ENCODE data around the gene NDRG2.
A peak's percentile ranks its signal among the peaks of the same experiment; 100 is the strongest.

NDRG2 gene

DNA sequence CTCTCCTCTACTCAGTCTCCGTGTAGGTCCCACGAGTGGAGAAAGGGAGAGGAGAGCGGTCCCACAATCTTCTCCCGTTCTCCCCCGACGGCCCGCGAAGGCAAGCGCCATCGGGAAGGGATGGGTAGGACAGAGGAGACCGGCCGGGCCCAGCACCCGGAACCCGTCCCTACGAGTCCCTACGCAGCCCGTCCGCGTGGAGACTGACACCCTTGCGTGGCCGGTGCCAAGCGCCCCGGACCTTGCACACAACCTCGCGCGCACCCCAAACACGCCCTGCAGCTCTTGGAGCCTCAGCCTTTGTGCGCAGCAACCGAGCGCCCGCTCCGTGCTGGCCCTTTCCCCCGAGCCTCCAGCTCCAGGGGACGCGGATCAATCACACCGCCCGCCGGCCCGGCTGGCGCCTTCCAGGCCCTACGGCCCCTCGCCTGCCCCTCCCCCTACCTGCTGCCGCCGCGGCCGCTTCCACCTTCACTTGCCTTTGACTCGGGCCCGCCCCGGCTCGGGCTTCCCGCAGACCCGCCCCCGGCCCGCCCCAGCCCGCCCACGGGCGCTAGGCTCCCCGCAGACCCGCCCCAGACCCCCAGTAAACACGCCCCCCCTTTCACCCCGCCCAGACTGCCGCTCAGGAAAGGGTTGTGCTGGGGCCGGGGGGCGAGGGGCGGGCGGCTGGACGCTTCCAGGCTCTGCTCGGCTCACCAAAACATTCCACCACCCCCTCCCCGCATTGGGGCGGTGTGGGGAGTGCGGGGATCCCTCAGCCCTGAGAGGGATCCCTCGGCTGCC, at the start of gene NDRG2:
Gene NDRG2 (minus strand): TSS at position 477 of the 786 bp plus-strand sequence. CDS start 1,746 bp downstream, outside the sequence.
- peak; percentile 32 to 53 for DNase-seq (ENCODE audit: low read depth in 2 of 2, low spot score in 1 of 2)

DNA sequence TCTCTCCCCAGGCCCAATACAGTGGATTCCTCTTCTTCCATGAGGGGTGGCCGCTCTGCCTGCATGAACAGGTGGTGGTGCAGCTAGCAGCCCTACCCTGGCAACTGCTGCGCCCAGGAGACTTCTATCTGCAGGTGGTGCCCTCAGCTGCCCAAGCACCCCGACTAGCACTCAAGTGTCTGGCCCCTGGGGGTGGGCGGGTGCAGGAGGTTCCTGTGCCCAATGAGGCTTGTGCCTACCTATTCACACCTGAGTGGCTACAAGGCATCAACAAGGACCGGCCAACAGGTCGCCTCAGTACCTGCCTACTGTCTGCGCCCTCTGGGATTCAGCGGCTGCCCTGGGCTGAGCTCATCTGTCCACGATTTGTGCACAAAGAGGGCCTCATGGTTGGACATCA, 49.1 kb upstream of the NDRG2 start:
- no peak for DNase-seq (ENCODE audit: low read depth in 2 of 2, low spot score in 1 of 2)

DNA sequence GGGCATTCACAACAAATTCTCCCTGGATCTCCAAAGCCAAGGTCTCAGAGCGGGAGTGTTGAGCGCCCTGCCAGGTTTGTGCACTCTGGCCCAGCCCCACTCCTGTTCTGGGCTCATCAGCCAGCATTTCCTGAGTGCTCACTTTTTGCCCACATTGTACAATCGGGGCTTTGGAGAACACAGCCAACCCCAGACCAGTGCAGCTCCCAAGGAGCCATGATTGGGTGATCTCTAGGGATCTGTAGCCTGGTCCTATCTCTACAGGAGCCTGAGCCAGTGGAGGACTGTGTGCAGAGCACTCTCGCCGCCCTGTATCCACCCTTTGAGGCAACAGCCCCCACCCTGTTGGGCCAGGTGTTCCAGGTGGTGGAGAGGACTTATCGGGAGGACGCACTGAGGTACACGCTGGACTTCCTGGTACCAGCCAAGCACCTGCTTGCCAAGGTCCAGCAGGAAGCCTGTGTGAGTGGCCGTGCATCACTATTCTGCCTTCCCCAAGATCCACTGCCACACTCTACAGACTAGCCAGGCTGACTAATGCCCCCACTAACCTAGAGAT, 48.0 kb upstream of the NDRG2 start:
- no peak for DNase-seq (ENCODE audit: low read depth in 2 of 2, low spot score in 1 of 2)

DNA sequence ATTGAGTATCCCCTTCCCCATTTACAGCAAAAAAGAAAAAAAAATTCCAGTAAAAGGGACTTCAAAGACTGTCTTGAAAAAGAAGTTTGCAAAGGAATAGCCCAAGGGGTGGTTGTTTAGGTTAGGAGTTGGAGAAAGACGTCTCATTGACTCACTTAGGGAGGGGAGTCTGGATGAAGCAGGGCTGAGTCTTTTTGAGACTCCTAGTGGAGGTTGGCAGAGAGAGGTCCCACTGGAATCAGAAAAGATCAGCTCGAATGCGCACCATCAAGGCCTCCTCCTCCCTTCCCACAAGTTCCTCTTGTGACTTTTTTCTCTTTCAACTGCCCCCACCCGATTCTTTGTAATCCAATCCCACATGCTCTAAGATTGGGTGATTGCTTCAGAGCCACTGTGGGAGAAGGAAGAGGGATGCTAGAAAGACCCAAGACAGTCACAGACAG, 47.2 kb upstream of the NDRG2 start:
- DNase-seq (ENCODE audit: low read depth in 2 of 2, low spot score in 1 of 2) = no peak

DNA sequence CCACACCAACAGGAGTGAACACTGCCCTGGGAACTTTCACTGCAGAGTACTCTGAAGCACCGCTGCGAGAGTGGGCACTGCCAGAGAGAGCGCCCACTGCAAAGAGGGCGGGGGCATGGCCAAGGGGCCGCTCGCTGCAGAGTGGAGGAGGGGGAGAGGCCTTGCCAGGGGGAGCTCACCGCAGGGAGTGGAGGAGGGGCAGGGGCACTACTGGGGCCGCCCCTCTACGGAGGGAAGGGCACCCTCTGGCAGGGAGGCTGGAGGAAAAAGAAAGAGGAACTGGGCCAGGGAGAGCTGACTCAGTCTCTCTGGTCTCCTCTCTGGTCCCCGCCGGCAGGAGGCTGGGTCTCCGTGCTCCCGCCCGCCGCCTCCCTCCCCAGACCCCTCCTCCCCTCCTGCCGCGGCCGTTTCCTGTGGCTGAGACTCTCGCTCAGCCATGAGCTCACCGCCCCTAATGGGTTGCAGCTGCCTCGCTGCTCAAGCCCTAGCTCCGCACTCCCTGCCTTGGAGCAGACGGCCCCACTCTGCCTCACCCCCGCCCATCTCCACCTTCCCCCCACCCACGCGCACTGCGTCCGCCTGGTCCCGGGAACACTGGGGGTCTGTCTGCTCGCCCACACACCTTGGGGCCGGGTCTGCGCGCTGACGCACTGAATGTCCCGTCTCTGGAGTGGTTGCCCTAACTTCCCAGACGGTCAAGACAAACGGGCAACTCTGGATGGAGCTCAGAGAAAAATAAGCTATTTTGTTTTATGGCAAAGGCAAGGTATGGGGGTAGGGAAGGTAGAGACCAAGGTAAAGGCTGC, 46.6 kb upstream of the NDRG2 start:
- DNase-seq (ENCODE audit: low read depth in 2 of 2, low spot score in 1 of 2) = no peak

DNA sequence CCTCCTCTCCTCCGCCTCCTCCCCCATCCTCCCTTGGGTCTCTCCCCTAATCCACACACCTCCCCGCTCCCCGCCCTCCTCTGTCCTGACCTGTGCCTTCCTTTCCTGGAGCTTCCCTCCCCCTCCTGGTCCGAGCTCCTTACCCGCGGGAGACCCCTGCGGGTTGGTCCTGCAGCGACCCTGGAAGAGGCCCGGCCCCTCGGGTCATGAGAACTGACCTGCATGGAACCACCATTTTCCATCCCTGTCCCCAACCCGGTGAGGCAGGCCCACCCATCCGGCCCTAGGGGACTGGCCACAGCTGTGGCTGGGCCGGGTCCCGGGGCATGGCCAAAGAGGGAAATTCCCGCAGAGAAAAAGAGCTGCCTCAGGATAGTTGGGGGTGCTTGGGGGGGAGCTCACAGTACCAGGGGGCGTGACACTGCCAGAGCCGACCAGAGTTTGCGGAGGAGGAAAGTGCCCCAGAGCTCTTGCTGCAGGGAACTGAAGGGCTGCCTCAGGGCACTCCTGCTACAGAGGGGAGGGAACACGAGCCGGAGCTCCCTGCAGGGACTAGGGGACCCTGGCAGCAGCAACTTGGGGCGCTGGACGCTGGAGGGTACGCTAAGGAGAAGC, 45.9 kb upstream of the NDRG2 start:
- no peak for DNase-seq (ENCODE audit: low read depth in 2 of 2, low spot score in 1 of 2)

DNA sequence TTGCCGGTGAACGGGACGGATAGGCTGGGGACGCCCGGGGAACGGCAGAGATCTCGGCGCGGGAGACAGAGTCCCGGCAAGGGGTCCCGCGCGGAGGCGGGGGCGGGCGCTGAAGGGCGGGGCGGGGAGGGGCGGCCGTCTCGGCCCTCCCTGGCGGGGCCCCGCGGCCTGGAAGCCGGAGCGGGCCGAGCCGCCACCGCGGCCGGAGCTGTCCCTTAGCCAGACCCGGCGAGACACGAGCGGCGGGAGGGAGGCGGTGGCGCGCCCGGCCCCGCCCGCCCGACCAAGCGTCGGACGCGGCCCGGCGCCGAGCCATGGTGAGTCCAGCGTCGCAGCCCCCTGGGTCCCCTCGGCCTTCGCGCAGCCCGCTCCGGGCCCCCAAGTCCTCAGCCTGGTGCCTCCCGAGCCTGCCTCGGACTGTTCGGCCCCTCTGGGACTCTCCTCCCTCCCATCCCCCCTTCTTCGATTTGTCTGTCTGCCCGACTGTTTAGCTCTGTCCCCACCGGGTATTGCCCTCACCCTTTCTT, 45.3 kb upstream of the NDRG2 start, which contains the start of gene ARHGEF40:
Gene ARHGEF40 (plus strand): TSS at position 222 of the 527 bp plus-strand sequence. CDS start 93 bp downstream, at position 315.
- DNase-seq (ENCODE audit: low read depth in 2 of 2, low spot score in 1 of 2) = no peak

DNA sequence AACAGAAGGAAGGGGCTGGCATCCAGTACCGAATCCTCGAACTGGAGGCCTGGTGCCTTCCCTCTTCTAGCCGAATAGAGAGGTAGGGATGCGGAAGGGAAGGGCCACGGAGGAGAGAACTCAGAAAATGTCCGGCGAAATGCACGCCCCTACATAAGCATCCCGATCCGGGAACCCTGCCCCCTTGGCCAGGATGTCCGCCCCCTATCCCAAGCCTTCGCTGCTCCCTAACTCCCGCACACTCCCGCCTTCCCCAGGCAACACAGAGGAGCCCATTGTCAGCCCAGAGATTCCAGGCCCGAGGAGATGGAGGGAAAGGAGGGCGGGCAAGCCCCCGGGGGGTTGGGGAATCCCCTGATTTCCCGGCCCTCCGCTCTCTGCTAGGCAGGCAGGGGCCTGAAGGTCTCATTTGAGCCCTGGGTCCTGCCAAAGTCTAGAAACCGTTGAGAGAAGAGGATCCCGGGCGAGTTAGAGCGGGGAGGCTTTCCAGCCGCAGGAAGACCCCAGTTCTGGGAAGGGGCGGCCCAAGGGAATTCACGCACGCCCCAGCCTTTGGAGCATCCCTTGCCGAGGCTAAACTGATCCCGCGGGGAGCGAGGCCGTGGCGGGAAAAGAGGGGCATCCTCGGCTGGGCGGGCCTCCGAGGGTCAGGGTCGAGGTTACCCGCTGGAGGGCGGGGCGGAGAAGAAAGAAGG, 44.7 kb upstream of the NDRG2 start:
- no peak for DNase-seq (ENCODE audit: low read depth in 2 of 2, low spot score in 1 of 2)

DNA sequence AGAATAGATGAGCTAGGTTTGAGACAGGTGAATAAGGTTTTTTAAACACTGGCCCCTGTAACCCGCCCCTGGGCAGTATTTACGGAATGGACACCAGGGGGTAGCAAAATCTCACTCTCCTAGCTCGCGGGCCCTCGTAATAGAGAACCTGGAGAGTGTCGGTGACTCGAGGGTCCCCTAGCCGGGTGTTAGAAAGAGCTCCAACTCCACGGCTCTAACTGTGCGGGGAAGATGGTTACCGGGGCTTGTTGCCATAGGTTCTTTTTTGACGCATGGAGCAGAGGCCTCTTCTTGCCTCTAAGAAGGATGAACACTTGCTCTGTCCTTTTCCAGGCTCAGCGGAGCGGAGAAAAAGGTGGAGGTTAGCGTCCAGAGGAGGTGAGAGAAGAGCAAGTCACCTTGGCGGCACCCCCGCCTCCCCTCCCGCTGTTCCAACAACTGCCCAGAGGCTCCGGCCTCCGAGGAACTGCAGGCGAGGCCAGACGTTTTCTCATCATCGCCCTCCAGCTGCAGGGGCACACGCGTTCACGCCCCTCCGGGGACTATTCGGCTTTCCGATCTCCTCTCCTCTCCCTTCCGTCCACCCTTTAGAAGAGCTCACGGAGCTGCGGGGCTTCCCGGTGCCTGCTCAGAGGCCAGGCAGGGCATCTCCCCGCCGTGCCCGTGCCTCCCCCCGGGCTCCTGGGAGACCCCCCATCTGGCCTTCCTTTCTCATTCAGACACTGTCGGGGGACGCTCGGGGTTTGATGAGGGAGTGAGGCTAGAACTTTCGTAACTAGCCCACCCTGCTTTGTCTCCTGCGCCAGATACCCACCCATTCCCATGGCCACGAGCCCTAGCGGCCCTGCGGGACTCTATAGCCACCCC, 43.9 kb upstream of the NDRG2 start:
- no peak for DNase-seq (ENCODE audit: low read depth in 2 of 2, low spot score in 1 of 2)

DNA sequence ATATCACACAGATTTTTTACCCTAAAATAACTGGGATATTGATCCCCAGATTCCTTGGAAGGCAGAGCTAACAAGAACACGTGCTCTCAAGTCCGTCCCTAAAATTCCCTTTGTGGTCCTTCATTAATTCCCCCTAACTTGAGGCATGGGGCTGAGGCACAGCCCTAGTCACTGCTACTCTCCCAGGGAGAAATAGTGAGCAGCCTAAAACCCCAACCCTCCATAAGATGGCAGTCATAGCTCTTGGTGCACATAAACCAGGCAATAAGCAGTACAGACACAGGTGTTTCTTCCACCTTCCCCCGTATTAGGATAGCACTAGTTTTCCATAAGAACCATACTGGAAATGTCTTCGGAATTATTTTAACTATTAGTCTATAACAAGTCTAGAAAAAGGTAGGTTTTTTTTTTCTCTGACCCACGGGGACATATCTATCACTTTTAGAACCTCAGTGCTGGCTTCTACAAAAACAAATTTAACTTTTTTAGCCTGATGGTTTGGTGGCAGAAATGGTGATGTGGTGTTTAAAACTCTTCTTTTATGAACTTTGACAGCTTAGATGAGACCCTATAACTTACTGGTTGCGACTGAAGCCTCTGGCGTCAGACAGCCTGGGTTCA, 42.1 kb upstream of the NDRG2 start:
- DNase-seq (ENCODE audit: low read depth in 2 of 2, low spot score in 1 of 2) = no peak

DNA sequence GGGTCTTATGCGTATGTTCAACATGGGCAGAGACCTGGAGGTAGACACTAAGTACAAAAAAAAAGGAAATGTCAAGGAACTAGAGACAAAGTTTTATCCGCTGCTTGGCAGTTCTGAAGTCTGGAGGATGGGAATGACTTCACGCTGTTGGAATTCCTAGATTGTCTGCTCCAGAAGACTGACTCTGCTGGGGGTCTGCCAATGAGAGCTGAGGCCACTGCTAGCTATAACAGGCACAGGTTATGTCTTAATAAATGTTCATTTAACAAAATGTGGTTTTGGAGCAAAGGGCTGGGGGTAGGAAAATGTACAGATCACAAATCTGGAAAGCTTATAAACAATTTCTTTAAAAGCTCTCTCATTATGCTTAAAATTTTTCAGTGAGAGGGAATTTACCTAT, 38.6 kb upstream of the NDRG2 start:
- no peak for DNase-seq (ENCODE audit: low read depth in 2 of 2, low spot score in 1 of 2)

DNA sequence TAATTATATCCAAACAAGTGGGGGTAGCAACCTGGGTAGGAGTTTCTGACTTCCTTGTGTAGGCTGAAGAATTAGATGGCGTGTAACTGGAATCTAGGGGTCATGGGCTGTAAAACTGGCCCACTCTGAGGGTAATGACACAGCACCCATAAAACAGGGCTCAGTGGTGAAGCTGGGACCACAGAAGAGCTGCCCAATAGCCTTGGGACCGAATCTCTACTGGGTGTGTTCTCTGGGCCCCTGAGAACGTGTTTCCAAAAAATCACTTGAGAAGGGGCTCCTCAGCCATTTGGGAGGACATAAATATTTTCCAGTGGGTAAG, 36.4 kb upstream of the NDRG2 start:
- no peak for DNase-seq (ENCODE audit: low read depth in 2 of 2, low spot score in 1 of 2)

DNA sequence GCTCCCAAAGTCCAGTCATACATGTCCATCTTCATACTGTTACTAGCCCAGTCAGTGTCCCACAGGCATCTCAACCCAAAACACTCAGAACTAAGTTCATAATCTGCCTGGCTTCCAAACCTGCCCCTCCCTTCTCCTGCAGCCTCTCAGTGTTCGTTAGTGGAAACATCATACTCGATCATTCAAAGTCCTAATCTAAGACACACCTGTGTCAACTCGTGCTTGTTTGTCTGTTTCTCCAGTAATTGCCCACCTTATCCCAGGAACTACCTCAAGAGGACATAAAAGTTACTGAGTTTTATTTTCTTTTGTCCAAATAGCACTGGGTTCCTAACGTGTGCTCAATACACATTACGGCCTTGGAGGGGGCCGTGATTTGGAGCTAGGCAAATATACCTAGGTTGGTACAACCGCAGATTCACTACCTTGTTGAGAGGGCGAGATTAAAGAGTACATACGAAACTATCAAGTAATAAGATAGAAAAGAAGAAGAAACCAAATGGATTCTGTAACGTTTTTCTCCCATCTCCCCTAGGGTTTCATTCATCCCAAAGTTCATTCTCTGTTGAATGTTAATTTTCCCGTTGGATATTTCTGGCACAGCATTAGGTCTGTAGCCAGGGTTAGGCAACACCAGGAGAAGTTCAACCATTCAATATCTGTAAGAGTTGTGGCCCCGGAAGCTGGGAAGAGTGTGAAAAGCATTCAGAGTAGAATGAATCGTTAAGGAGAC, 35.9 kb upstream of the NDRG2 start:
- no peak for DNase-seq (ENCODE audit: low read depth in 2 of 2, low spot score in 1 of 2)

DNA sequence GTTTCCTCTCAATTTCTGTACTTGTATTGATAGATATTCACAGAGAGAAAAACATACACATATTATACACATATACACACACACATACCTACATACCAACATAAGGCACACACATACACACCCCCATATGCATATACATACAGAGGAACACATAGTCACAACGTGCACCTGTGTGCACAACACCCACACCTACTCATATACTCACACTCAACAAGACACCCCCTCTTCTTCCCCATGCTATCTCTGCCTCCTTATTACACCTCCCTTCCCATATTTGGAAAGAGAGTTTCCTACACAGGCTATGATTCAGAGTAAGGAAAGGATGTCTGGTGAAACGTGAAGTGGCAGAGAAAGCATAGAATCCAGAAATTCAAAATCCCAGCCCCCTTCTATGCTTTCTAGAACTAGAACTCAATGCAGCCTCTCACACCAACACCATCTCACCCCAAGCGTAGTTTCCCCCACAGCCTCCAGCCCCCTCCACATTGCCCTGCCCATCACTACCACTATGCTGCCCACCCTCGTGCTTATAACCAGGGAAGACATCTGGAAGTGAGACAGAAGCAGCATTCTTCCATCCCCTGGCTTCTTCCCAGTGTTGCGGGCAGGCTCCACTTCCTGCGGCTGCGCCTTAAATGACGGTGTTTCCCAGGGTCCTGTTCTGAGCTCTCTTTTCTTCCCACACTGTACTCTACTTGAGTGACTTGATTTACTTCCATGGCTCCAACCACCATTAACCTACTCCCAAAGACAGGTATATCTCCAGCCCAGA, 35.2 kb upstream of the NDRG2 start:
- no peak for DNase-seq (ENCODE audit: low read depth in 2 of 2, low spot score in 1 of 2)

DNA sequence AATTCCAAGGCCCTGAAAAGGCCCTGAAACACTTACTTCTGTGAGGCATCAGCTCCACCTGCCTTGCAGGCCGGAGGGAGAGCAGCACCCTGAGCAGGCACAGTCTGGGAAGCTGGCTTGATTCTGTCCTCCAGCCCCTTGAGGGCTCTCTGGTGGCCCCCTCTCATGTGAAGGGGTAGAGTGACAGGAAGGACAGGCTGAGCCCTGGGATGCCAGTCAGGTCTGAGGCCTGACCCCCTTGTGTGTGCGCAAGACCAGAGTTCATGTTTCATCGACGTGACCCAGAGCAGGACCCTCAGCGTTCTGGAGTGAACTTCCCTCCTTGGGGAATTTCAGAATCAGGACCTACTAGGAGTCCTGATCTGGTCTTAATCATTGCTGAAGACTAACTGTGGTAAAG, 34.0 kb upstream of the NDRG2 start:
- DNase-seq (ENCODE audit: low read depth in 2 of 2, low spot score in 1 of 2) = no peak

DNA sequence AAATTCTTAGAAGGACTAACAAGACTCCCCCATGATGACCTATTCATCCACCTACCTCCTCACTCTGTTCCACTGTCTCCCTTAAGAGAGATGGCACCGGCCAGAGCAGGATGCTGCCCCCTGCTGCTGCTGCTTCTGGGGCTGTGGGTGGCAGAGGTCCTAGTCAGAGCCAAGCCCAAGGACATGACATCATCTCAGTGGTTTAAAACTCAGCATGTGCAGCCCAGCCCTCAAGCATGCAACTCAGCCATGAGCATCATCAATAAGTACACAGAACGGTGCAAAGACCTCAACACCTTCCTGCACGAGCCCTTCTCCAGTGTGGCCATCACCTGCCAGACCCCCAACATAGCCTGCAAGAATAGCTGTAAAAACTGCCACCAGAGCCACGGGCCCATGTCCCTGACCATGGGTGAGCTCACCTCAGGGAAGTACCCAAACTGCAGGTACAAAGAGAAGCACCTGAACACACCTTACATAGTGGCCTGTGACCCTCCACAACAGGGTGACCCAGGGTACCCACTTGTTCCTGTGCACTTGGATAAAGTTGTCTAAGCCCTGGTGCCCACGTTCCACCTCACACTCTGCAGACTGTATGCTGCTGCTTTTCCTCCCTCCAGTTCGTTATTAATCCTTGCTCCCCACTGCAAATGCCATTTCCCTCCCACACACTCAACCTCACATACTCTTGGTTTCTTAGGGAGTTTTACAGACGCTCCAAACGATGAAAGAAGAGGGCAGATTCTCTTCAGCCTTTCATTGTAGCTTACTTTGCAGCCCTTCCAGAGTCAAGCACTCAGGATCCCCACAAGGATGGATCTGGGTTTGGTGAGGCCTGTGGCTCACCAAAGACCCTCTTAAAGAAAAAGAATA, 33.2 kb upstream of the NDRG2 start, which contains the start of gene RNASE8:
Gene RNASE8 (plus strand): TSS at position 20 of the 873 bp plus-strand sequence. CDS start 71 bp downstream, at position 91.
- no peak for DNase-seq (ENCODE audit: low read depth in 2 of 2, low spot score in 1 of 2)

Data from stimulated activated CD8-positive, alpha-beta memory T cell treated with anti-CD3 and anti-CD28 coated beads, Interleukin-4, amount 100 ng/mL, for 4 hours (primary cell).